HG03469 (cell line): Measurements from ENCODE around the gene CHRNA5.
"Not testable (repeated sequence)": the region's sequence is repeated elsewhere in the genome, so short reads cannot be mapped to it uniquely, and the experiment has no call there.

Experiments
- ATAC-seq: cut with Tn5 transposase; IDR thresholded peaks from one replicate; pipeline ENCODE4 v1.9.1; 2021; ENCODE audit warnings: mild to moderate bottlenecking, moderate library complexity, moderate number of reproducible peaks; ENCODE audit not compliant: unreplicated experiment

Gene CHRNA5

DNA sequence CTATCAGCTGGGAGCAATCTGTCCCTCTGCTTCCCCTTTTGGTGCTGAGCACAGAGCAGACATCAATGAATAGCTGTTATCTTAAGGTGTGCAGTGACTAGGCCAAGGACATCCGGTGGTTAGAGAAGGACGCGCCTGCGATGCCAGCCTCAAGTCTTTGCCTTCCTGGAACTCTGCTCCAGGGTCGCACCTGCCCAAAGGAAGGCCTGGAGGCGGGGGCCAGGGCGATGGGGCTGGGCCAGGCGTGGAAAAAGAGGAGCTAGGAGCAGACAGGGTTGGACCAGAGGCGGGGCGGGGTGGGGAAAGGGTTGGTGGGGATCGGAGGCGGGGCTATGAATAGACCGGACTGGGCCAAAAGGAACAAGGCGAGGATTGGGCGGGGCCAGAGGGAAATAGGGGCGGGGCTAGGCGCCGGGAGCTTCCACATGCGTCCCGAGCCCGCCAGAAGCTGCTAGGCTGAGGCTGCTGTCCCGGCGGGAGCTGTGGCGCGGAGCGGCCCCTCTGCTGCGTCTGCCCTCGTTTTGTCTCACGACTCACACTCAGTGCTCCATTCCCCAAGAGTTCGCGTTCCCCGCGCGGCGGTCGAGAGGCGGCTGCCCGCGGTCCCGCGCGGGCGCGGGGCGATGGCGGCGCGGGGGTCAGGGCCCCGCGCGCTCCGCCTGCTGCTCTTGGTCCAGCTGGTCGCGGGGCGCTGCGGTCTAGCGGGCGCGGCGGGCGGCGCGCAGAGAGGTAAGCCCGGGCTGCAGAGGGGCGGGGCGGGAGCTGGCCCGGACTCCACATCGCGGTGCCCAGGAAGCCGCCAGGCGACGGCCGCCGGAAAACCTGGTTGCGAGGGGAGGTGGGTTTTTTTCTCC lies at the start of gene CHRNA5:
TSS of gene CHRNA5 (plus strand) at position 424 of the 854 bp plus-strand sequence. CDS start at position 624, 200 bp downstream.
- peak; percentile 32 for ATAC-seq

DNA sequence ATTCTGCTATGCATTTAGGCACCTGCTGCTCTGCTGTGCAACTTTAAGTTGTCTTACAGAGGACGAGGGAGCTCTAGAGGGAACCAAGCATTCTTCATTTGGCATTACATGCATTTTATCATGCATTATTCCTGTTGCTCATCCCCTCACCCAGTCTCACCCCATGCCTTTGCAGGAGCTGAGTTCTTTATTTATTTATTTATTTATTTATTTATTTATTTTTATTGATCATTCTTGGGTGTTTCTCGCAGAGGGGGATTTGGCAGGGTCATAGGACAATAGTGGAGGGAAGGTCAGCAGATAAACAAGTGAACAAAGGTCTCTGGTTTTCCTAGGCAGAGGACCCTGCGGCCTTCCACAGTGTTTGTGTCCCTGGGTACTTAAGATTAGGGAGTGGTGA lies 45.3 kb upstream of the CHRNA5 start:
- not testable (repeated sequence) for ATAC-seq

DNA sequence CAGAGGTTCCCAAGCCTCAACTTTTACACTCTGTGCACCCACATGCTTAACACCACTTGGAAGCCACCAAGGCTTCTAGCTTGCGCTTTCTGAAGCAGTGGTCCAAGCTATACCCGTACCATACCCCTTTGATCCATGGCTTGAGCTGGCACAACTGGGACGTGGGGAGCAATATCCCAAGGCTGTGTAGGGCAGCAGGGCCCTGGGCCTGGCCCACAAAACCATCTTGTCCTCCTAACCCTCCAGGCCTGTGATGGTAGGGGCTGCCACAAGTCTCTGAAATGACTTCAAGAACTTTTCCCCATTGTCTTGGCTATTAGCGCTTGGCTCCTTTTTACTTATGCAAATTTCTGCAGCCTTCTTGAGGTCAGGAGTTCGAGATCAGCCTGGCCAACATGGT lies 41.1 kb upstream of the CHRNA5 start:
- no peak for ATAC-seq

DNA sequence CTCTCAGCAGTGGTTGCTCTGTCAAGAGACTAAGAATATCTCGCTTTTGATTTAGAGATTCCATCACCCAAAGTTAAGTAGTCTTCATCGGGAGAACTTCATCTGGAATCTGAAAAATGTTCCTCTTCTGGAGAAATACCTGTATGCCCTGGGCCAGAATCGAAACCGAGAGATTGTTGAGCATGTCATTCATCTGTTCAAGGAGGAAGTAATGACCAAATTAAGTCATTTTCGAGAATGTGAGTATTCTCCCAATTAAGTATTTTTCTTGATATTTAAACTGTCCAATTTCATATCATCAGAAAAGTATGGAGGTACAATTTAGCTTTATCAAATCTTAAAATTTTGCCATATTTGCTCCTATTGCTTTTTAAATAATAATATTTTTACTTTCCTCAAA lies 38.0 kb upstream of the CHRNA5 start:
- no peak for ATAC-seq

DNA sequence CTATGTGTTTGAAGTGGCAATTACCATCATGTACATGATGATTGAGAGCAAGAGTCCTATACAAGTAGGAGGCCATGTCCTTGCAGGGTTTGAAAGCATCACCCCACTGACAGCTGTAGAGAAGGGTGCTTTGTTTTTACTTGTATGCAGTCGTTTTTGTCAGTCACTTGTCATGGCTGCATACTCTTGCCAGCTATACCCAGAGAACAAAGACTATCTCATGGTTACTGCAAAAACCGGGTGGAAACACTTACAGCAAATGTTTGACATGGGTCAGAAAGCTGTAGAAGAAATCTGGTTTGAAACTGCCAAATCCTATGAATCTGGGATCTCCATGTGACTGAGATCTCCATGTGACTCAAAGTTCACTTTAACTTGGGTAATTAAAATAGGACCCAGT lies 32.0 kb upstream of the CHRNA5 start:
- no peak for ATAC-seq

DNA sequence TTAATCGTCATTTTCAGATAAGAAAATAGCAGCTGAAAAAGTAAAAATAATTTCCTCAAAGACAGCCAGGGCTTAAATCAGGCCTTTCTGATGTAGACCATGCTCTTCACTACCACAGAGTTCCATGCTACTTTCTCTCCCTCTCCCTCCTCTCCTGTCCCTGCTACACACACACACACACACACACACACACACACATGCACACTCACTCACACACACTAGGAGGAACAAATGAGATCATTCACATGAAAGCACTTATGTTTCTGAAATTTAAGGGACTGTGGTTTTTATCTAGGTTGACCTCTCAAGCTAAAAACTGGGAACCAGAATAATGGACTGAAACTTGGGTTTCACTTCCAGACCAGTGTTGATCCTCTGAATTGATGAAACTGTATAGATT lies 29.2 kb upstream of the CHRNA5 start:
- ATAC-seq, result no peak

DNA sequence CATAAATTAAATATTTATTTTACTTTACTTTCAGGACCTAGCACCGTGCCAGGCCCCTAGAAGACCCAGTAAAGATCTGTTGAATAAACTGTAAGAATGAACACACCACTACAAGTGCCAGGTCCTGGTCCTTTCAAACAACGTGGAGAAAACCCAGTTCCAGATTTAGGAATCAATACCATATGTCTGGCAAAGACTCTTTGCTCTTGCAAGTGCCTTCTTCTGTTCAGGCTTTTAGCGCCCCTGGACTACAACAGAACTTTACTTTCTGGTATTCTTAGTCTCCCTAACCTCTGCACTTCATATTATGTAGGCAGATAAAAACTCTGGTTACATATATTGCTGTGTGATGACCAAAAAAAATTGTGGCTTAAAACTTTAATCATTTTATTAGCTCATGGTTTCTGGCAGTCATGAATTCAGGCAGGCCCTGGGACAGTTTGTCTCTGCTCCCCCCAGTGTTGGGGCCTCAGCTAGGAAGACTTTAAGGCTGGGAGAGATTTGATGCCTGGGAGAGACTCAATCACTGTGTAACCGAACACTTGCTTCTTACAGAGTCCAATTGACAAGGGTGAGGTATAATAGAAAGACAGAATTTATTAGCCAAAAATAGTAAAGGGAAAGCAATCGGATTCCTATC lies 27.9 kb upstream of the CHRNA5 start:
- no peak for ATAC-seq

DNA sequence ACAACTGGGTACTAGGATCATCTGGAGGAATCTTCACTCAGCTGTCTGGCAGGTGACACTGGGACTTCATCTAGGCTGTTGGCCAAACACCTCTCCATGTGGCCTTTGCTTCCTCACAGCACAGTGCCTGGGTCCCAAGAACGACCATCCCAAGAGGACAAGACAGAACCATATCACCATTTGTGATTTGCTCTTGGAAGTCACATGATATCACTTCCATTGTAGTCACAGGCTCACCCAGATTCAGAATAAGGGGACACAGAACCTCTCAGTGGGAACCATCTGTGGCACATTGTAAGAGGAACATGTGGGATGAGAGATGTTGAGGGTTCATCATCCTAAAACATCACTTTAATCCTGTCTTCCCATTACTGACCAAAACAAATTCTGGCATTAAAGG lies 27.0 kb upstream of the CHRNA5 start:
- ATAC-seq, result no peak

DNA sequence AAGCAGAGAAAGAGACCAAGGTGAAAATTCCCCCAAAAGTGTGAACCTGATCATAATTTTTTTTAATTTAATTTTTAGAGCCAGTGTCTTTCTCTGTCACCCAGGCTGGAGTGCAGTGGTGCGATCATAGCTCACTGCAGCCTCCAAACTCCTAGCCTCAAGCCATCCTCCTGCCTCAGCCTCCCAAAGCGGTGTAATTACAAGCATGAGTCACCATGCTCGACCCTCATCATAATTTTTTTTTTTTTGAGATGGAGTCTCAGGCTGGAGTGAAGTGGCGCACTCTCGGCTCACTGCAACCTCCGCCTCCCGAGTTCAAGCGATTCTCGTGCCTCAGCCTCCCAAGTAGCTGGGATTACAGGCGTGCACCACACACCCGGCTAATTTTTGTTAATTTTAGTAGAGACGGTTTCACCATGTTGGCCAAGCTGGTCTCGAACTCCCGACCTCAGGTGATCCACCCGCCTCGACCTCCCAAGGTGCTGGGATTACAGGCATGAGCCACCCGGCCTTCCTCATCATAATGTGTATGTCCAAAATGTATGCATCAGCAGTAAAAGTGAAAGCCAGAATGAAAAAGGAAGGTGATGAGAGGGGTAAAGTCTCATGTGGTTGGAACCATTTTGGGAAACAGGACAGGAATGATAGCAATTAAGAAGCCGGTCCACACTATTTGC lies 25.7 kb upstream of the CHRNA5 start:
- not testable (repeated sequence) for ATAC-seq

DNA sequence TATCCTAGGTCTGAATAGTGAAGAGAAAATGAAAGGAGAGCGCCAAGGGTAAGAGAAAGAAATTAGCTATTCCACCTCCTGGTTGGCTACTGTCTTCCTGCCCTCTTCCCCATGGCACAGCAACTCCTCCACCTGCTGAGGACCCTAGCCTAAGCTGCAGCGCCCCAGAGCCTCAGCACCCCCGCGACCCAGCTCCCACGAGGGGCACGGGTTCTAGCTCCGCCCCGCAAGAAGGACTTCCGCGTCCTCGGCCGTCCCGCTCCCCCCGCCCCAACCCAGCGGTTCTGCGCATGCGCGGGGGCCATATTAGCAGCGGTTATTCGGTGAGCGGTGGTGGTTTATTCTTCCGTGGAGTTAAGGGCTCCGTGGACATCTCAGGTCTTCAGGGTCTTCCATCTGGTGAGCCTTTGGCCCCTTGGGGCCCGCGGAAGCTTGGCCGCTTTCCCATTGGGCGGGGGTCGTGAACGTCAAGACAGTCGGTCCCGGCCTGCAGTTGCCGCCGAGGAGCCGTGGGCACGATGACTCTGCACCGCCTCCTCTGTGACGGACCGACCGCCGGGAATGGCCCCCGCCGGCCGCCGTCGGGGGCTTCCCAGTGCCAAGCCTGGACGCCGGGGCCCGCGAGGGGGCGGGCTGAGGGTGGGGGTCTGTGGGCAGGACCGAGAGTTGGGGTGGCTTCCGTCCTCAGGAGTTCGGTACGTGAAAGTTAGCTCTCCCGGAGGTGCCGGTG lies 25.0 kb upstream of the CHRNA5 start, which contains the start of gene PSMA4:
TSS of gene PSMA4 (plus strand) at position 304 of the 730 bp plus-strand sequence. CDS start 1,484 bp downstream, outside the sequence.
- no peak for ATAC-seq

DNA sequence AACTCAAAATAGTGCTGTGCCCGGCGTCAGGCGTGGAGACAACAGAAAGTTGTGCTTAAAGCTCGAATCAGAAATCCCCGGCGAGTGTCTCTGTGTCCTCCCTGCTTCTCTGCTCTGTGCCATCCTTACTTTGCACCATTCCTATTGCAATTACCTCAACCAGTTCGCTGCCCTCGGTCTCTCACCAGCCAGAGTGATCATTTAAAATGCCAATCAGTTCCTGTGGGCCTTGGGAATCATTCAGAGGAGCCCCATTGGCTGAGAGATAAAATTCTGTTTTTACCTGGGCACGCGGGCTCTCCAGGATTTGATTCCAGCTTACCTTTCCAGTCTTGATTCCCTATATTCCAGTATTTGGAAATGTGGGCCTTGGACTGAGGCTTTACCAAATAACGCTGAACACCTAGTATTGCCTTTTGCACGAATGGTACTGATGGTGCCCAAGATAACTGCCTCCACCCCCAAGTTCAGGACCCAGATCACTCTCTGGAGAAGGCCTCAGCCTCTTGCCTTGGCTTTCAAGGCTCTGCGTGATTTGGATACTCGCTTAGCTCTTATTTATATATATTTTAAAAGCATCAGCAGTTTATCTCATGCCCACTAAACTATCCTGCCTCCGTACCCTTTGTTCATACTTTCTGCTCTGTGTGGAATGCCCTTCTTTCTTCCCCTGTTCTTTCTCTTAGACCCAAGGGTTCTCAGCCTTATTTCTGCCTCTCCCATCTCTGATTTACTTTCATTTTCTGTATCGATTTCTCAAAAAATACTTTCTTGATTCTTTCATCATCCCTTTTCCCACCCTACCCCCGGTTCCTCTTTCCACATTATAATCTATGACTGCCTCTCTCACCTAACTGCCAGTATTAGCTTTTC lies 24.2 kb upstream of the CHRNA5 start:
- no peak for ATAC-seq

DNA sequence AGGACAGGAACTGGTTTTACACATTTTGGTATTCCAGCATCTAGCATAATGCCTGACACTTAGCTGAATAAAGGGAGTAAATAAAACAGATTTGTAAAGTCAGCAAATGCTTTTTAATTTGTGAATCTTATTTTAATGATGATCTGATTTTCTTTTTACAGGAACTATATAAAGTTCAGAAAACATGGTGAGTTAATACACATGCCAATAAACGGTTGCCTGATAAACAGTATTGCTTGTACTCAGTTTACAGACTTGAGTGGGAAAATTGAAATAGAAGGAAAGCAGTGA lies 23.6 kb upstream of the CHRNA5 start:
- ATAC-seq, result no peak

DNA sequence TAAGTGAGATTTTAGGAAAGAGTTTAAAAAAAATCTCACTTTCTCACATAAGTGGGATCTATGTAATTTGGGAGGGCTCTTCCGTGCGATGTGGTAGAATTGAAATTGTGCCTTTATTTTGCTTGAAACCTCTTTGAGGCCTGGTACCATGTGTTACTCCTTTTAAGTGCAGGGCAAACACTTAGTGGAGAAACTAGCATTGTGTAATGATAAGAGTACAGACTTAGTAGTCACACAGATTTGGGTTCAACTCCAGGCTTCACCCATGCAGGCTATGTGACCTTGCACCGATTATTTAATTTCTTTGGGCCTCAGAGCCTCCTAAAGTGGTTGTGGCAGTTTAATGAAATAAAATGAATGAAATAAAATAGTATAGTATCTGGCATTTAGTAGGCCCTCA lies 22.7 kb upstream of the CHRNA5 start:
- ATAC-seq, result no peak

DNA sequence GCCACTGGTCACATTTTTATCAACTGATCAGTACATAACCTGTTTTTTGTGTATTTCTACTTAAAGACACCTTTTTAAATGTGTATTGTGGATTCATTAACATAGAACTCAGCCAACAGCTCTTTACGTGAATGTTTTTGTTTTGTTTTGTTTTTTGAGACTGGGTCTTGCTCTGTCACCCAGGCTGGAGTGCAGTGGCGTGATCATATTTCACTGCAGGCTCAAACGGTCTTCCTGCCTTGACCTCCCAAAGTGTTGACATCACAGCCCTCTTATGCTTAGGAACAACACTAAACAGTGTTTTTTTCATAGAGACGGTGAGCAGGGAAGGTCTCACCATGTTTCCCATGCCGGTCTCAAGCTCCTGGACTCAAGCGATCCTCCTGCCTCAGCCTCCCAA lies 15.1 kb upstream of the CHRNA5 start:
- no peak for ATAC-seq

DNA sequence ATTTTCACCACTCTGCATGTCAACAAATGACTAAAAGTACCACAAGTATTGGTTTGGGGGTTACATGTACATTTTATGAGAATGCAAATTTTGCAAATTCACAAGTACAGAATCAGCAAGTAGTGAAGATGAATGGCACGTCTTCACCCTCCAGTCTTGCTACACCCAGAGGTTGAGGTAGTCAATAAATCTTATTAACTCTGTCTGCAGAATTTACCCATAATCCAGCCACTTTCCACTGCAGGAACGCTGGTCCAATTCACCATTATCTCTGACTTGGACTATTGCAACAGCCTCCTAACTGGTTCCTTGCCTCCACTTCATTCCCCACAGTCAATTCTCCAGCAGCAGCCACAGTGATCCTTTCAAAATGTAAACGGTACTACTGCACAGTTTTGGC lies 14.5 kb upstream of the CHRNA5 start:
- ATAC-seq, result no peak

DNA sequence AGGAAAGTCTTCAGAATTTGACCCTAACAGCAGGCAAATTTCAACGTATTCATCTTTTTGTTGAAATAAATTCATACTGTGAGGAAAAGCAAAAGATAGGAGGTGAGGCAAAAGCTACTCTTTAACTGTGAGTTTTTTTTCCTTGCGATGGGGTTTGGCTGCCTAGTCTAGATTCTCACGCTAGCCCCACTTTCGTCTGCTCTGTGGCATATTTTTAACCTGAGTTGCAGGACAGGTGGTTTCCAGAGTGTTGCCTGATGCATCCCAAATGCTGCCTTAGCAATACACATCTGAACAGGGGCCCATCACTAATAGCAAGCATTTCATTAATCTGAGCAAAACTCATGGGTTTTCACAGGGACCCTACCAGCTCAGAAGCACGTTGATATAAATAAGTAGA lies 13.4 kb upstream of the CHRNA5 start:
- ATAC-seq, result no peak

DNA sequence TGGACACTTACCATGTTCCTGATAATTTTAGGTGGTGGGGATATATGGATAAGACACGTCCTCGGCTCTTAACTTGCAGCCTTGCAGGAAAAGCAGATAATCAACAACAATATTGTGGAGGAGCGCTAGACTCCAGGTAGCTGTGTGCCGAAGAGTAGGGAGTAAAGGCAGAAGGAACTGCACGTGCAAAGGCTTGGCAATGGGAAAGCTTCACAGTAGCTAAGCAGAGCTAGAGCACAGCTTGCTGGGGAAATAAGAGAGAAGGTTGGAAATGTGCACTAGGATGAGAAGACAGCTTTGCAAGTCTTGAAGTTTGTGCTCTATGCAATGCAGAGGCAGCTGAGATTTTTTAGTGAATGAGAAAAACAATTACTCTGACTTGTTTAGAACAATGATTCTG lies 12.7 kb upstream of the CHRNA5 start:
- ATAC-seq, result no peak

DNA sequence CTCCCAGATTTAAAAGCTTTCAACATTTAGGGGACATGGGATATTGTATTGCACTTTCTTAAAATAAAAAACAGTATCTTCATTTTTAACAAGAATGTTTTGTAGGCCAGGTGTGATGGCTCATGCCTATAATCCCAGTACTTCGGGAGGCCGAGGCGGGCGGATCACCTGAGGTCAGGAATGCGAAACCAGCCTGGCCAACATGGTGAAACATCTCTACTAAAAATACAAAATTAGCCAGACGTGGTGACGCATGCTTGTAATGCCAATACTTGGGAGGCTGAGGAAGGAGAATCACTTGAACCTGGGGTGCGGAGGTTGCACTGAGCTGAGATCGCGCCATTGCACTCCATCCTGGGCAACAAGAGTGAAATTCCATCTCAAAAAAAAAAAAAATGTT lies 5.1 kb upstream of the CHRNA5 start:
- ATAC-seq, result not testable (repeated sequence)

DNA sequence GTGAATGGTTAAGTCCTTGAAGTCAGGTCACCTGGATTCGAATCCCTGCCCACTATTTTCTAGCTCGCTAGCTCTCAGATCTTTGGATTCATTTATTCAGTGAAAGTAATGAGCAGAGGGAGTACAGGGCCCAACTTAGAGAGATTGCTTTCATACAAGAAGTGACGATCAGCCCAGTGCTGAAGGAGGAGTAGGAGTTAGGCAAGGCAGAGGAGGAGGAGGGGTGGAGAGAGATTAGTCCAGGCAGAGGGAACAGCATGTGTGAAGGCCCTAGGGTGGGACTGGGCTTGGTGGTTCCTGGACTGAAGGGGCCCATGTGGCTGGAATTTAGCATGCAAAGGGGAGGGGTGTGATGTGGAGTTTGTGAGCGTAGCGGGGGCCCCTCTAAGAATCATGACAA lies 3.8 kb upstream of the CHRNA5 start:
- no peak for ATAC-seq

DNA sequence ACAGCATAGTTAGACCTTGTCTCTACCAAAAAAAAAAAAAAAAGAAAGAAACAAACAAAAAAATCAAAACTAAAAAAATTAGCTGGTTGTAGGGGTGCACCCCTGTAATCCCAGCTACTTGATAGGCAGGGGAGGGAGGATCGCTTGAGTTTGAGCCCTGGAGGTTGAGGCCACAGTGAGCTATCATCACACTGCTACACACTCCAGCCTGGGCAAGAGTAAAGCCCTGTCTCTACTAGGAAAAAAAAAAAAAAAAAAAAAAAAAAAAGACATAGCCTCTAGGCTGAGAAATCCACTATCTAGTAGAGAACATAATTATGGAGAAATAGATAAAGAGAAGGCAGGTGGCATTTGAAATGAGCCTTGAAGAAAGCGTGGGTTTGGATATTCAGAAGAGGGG lies 2.2 kb upstream of the CHRNA5 start:
- ATAC-seq, result no peak
